Kidney epithelial cell (primary cell): ENCODE results near the gene TNFRSF8. TPM values are rescaled to one million over a fixed set of nuclear protein-coding genes. Genes with fewer than 3 reads are reported as not detected.

Experiments used
- DNase-seq: peaks from one replicate; pipeline ENCODE4 v3.0.0-alpha.2; 2010; ENCODE audit warnings: low read depth
- H3K27me3 ChIP-seq: 2 replicates; pipeline ENCODE4 v1.6.0; 2011; ENCODE audit warnings: low read length; ENCODE audit not compliant: control insufficient read depth, insufficient read depth
- H3K36me3 ChIP-seq: 2 replicates; pipeline ENCODE4 v1.5.1; 2011; ENCODE audit warnings: low read length; ENCODE audit not compliant: control insufficient read depth, insufficient read depth
- H3K4me3 ChIP-seq: 2 replicates; pipeline ENCODE4 v1.5.1; 2011; ENCODE audit warnings: low read depth, mild to moderate bottlenecking, control low read depth, low read length
- total RNA-seq: library from RNA; depleted of rRNA; stranded (reverse); fragments of >200 nt; gene quantifications from 2 replicates; pipeline ENCODE4 v1.2.3, GENCODE V29; 2015
- TF ChIP-seq, protein P1 (sequence below): IDR thresholded peaks from 2 replicates; pipeline ENCODE4 v1.5.1; 2011; ENCODE audit warnings: mild to moderate bottlenecking, moderate library complexity, low read length, control low read depth, inconsistent platforms; ENCODE audit not compliant: insufficient read depth, poor library complexity, severe bottlenecking

The TNFRSF8 gene
- total RNA-seq, 1 donor from 2014 or later = 0.21 TPM

- DNase-seq = no peak
- H3K27me3 ChIP-seq = peaks cover 3% of the 10 kb centered on the region
- H3K36me3 ChIP-seq = no peaks in the 10 kb centered on the region
- TF ChIP-seq, protein P1, sequence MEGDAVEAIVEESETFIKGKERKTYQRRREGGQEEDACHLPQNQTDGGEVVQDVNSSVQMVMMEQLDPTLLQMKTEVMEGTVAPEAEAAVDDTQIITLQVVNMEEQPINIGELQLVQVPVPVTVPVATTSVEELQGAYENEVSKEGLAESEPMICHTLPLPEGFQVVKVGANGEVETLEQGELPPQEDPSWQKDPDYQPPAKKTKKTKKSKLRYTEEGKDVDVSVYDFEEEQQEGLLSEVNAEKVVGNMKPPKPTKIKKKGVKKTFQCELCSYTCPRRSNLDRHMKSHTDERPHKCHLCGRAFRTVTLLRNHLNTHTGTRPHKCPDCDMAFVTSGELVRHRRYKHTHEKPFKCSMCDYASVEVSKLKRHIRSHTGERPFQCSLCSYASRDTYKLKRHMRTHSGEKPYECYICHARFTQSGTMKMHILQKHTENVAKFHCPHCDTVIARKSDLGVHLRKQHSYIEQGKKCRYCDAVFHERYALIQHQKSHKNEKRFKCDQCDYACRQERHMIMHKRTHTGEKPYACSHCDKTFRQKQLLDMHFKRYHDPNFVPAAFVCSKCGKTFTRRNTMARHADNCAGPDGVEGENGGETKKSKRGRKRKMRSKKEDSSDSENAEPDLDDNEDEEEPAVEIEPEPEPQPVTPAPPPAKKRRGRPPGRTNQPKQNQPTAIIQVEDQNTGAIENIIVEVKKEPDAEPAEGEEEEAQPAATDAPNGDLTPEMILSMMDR = no peak
- H3K4me3 ChIP-seq = no peak overlapping the region
These were observed 83.4 kb downstream of the TNFRSF8 start for GRCh38 chr1:12146343-12147112.

- H3K27me3 ChIP-seq = peaks cover 3% of the 10 kb centered on the region
- no peaks in the 10 kb centered on the region for H3K36me3 ChIP-seq
- TF ChIP-seq, protein P1 = no peak
- no peak for DNase-seq
- H3K4me3 ChIP-seq = no peak overlapping the region
These were observed 84.1 kb downstream of the TNFRSF8 start for GRCh38 chr1:12147201-12147701.

DNA sequence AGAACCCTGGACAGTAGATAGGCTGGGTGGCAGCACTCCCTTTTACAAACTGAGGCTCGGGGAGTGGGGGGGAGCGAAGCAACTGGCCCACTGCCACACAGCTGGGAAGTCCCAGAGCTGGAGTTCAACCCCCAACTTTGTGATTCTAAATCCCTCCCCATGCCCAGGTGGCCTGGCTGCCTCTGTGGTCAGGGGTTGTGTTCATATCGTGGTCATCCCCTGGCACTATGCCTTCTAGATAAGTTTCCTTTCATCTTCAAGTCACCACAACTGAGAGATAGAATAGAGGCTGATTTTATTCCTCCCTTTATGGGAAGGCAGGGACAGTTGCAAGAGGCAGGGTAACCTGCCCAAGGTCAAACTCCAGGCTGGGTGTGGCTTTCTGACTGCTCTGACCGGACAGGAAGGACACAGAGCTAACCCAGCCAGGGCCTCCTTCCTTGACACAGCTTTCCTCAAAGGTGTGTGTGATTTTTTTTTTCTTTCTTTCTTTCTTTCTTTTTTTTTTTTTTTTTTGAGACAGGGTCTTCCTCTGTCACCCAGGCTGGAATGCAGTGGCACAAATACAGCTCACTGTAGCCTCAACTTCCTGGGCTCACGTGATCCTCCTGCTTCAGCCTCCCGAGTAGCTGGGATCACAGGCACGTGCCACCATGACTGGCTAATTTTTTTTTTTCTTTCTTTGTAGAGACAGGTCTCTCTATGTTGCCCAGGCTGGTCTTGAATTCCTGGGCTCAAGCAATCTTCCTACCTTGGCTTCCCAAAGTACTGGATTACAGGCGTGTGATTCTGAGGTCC lies 85.3 kb downstream of the TNFRSF8 start:
- DNase-seq = no peak

GRCh38 chr1:12148958-12149790 lies 86.1 kb downstream of the TNFRSF8 start:
- Histone ChIP-seq H3K4me3 (no peak overlapping the region), H3K27me3 (peaks cover 3% of the 10 kb centered on the region), H3K36me3 (no peaks in the 10 kb centered on the region)
- TF ChIP-seq, protein P1 = no peak
- DNase-seq = no peak

More for the DNA sequence above, 85.3 kb downstream of the TNFRSF8 start:
- Histone ChIP-seq H3K27me3 (peaks cover 3% of the 10 kb centered on the region), H3K36me3 (no peaks in the 10 kb centered on the region), H3K4me3 (no peak overlapping the region)
- TF ChIP-seq, protein P1 = no peak

GRCh38 chr1:12149791-12150175 lies 86.7 kb downstream of the TNFRSF8 start:
- TF ChIP-seq, protein P1 = no peak
- Histone ChIP-seq H3K4me3 (no peak overlapping the region), H3K36me3 (no peaks in the 10 kb centered on the region), H3K27me3 (peaks cover 3% of the 10 kb centered on the region)
- no peak for DNase-seq
